HepG2 (cell line): ENCODE data around the gene ELK1.

Source experiments
- CTCF ChIP-seq: sonication (generic); formaldehyde crosslinking; IDR thresholded peaks from 2 replicates; pipeline ENCODE4 v1.5.0; 2020; ENCODE audit warnings: mild to moderate bottlenecking, missing genetic modification reagents, moderate library complexity
- ZFP41 ChIP-seq: sonication (generic); formaldehyde crosslinking; IDR thresholded peaks from 2 replicates; pipeline ENCODE4 v1.4.0; 2020; ENCODE audit warnings: mild to moderate bottlenecking, missing genetic modification reagents, borderline replicate concordance
- ZNF101 ChIP-seq: sonication (generic); formaldehyde crosslinking; IDR thresholded peaks from 2 replicates; pipeline ENCODE4 v1.4.0; 2020; ENCODE audit warnings: mild to moderate bottlenecking, low read depth, missing genetic modification reagents, borderline replicate concordance

DNA sequence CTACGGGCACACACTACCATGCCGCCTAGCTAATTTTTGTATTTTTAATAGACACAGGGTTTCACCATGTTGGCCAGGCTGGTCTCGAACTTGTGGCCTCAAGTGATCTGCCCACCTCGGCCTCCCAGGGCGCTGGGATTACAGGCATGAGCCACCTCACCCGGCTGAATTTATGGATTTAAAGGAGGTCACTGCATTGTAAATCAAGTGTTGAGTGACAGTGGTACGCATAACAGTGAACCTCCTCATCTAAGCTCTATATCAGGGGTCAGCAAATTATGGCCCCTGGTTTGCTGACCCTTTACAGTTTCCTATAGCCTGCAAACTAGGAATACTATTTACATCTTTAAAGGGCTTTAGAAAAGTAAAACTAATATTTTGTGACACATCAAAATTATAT, 11.2 kb upstream of the ELK1 start:
- TF ChIP-seq ZNF101 (no peak), CTCF (CRISPR knock-in tag) (no peak), ZFP41 (CRISPR knock-in tag) (no peak)
